Endothelial cell (in vitro differentiated cells): ENCODE measurements around the gene TSPAN7. TPM values are rescaled to one million over a fixed set of nuclear protein-coding genes. Genes with fewer than 3 reads are reported as not detected.

ENCODE experiments used
- DNase-seq: peaks from one replicate; pipeline ENCODE4 v3.0.0; 2021; ENCODE audit warnings: low spot score
- H3K27ac Mint-ChIP-seq: one replicate; pipeline ENCODE4 v1.8.0; 2021; ENCODE audit warnings: mixed read lengths, inconsistent platforms; ENCODE audit not compliant: unreplicated experiment
- H3K27me3 Mint-ChIP-seq: one replicate; pipeline ENCODE4 v1.8.0; 2021; ENCODE audit warnings: mild to moderate bottlenecking, moderate library complexity, mixed read lengths, inconsistent platforms; ENCODE audit not compliant: unreplicated experiment
- H3K36me3 Mint-ChIP-seq: one replicate; pipeline ENCODE4 v1.8.0; 2021; ENCODE audit warnings: mild to moderate bottlenecking, low read depth, mixed read lengths, inconsistent platforms; ENCODE audit not compliant: unreplicated experiment
- H3K4me1 Mint-ChIP-seq: one replicate; pipeline ENCODE4 v1.8.0; 2021; ENCODE audit warnings: mild to moderate bottlenecking, mixed read lengths, inconsistent platforms; ENCODE audit not compliant: unreplicated experiment
- H3K4me3 Mint-ChIP-seq: one replicate; pipeline ENCODE4 v1.8.0; 2021; ENCODE audit warnings: mild to moderate bottlenecking, mixed read lengths, inconsistent platforms; ENCODE audit not compliant: unreplicated experiment
- H3K9me3 Mint-ChIP-seq: one replicate; pipeline ENCODE4 v1.8.0; 2021; ENCODE audit warnings: mixed read lengths, inconsistent platforms; ENCODE audit not compliant: unreplicated experiment
- CTCF ChIP-seq: fragments of 200-600 bp; sonication (generic); IDR thresholded peaks from one replicate; pipeline ENCODE4 v1.5.0; 2021; ENCODE audit warnings: antibody characterized with exemption; ENCODE audit not compliant: unreplicated experiment
- total RNA-seq: library from RNA; stranded (reverse); fragmentation: NEBNext Ultra II Directional; extraction: Animal tissue kit (Norgen Biotek cat#: 25700); gene quantifications from one replicate; pipeline ENCODE4 v1.2.1, GENCODE V29; 2021; ENCODE audit not compliant: unreplicated experiment

TSPAN7 gene
- total RNA-seq, 1 donor from 2014 or later = 12.4 TPM

- no peaks in the 10 kb centered on the region for H3K27me3 Mint-ChIP-seq
- H3K4me1 Mint-ChIP-seq = no peaks in the 10 kb centered on the region
- H3K4me3 Mint-ChIP-seq = no peak overlapping the region
- H3K9me3 Mint-ChIP-seq = no peaks in the 10 kb centered on the region
- no peaks in the 10 kb centered on the region for H3K36me3 Mint-ChIP-seq
- DNase-seq = no peak
- no peak overlapping the region for H3K27ac Mint-ChIP-seq
- TF ChIP-seq CTCF = no peak
Observed at GRCh38 chrX:38697461-38697860, 136.1 kb downstream of the TSPAN7 start.

DNA sequence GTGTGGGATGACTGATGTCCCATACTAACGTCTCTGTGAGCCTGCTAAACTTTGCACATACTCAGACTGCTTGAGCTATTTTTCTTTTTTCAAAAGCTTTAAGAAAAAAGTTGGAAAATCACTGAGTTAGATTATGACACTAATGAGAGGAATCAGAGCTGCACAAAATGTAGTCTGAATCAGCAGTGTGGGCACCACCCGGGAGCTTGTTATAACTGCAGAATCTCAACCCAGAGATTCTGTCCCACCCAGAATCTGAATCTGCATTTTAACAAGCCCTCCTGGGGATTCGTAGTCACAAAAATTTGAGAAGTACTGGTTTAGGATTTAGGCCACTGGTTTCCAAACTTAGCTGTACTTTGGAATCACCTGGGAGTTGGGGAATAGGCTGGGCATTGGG lies 137.8 kb downstream of the TSPAN7 start:
- Mint-ChIP-seq H3K9me3 (no peaks in the 10 kb centered on the region), H3K4me3 (no peak overlapping the region)

DNA sequence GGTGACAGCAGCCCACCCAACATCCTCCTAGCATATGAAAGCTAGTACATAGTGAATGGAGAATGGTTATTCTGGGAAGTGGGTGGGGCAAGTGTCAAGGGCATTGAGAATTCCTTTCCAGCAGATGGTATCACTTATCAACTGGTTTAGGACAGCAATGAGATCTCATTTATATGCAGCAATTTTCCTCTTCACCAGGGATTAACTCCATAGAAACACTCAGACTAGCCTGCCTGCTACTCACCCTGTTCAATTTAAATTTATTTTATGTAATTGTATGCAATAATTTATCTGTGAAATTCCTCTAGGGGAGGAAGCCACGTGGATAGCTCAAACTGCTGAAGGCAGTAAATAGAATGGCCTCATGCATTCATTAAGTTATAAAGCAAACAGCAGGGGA lies 138.4 kb downstream of the TSPAN7 start:
- no peaks in the 10 kb centered on the region for H3K27me3 Mint-ChIP-seq
- no peak overlapping the region for H3K27ac Mint-ChIP-seq
- DNase-seq = no peak
- TF ChIP-seq CTCF = no peak
- no peaks in the 10 kb centered on the region for H3K4me1 Mint-ChIP-seq
- H3K9me3 Mint-ChIP-seq = no peaks in the 10 kb centered on the region
- H3K36me3 Mint-ChIP-seq = no peaks in the 10 kb centered on the region
- H3K4me3 Mint-ChIP-seq = no peak overlapping the region

More for the DNA sequence above, 137.8 kb downstream of the TSPAN7 start:
- TF ChIP-seq CTCF = no peak
- Mint-ChIP-seq H3K27me3 (no peaks in the 10 kb centered on the region), H3K36me3 (no peaks in the 10 kb centered on the region), H3K27ac (no peak overlapping the region), H3K4me1 (no peaks in the 10 kb centered on the region)
- no peak for DNase-seq

DNA sequence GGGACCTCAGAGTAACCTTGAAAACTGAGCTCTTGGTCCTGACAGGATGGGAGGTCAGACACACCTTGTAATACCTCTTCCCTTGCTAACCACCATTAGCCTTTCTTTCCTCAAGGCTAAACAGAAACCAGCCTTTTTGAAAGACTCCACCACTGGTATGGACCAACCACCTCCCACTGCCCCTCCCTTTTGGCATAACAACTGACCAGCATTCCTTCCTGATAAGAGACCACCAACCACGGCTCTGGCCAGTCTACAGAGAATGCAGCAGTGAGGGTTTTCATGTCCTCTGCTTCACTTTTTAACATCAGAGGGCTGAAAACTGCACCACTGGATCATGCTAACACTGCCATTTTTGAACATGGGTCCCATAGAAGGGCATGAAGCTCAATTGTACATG lies 139.7 kb downstream of the TSPAN7 start:
- Mint-ChIP-seq H3K27me3 (no peaks in the 10 kb centered on the region), H3K4me1 (no peaks in the 10 kb centered on the region), H3K9me3 (no peaks in the 10 kb centered on the region), H3K36me3 (no peaks in the 10 kb centered on the region), H3K4me3 (no peak overlapping the region), H3K27ac (no peak overlapping the region)
- TF ChIP-seq CTCF = no peak
- no peak for DNase-seq

GRCh38 chrX:38704146-38704882 lies 143.0 kb downstream of the TSPAN7 start:
- H3K9me3 Mint-ChIP-seq = no peaks in the 10 kb centered on the region
- no peaks in the 10 kb centered on the region for H3K27me3 Mint-ChIP-seq
- H3K36me3 Mint-ChIP-seq = no peaks in the 10 kb centered on the region
- no peak overlapping the region for H3K27ac Mint-ChIP-seq
- H3K4me3 Mint-ChIP-seq = no peak overlapping the region
- H3K4me1 Mint-ChIP-seq = no peaks in the 10 kb centered on the region
- TF ChIP-seq CTCF = no peak
- DNase-seq = no peak
